Measurements from ENCODE around the gene TCEA3.

Gene TCEA3

DNA sequence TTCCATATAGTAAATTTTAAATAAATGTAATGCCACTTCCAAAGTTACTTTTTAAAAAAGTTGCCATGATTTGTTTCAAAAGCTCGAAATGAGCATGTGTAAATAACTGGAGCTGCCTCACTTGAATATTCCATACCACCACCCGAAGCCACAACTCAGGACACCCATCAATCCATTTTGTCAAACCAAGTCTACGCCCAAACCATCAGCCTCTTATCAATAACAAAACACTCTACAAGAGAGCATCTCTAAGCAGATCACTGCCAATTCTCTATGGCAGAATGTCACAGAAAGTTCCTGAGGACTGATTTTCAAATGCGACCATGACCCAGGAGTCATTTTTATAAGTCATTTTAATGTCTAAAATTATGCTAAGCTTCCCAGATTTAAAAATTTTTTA, 84.9 kb downstream of the TCEA3 start:
- no peak overlapping the region for H3K4me3 ChIP-seq (ENCODE audit: insufficient read length, low read depth)

DNA sequence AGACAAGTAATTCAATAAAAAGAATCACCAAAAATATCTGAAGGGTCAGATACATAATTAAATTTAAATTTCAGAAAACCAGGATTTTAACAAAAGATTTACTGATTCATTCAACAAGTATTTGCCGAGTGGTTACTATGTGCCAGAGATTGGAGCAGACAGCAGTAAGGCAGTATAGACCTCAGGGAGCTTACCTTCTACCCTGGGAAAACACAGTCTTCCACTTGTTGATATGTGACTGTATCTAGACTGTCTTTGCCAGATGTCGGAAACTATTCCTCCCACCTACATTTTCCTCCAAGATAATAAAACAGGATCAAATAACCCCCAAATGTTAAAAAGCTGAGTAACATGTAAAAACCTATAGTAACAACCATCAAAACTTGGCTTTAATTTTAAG, 86.7 kb downstream of the TCEA3 start:
- no peak for DNase-seq (ENCODE audit: low read depth, low spot score)
- Histone ChIP-seq H3K9me3 (ENCODE audit: insufficient read depth, low read length) (no peaks in the 10 kb centered on the region), H3K4me1 (ENCODE audit: insufficient read depth, insufficient read length) (no peaks in the 10 kb centered on the region), H3K36me3 (ENCODE audit: insufficient read depth, insufficient read length, low read length) (peaks cover 58% of the 10 kb centered on the region), H3K9ac (ENCODE audit: insufficient read length, low read depth) (no peak overlapping the region), H3K4me3 (ENCODE audit: insufficient read length, low read depth) (no peak overlapping the region), H3K27me3 (ENCODE audit: insufficient read depth, insufficient read length) (no peaks in the 10 kb centered on the region)
- TF ChIP-seq YY1 (IDR thresholded peaks at IDR 0.05; ENCODE audit: insufficient read depth, insufficient read length) (no peak), ZNF274 (IDR thresholded peaks at IDR 0.05; ENCODE audit: low read depth, low read length) (no peak), SUZ12 (IDR thresholded peaks at IDR 0.05; ENCODE audit: extremely low read depth, insufficient read depth, insufficient read length) (no peak)

More for the DNA sequence above, 84.9 kb downstream of the TCEA3 start:
- no peaks in the 10 kb centered on the region for H3K4me1 ChIP-seq (ENCODE audit: insufficient read depth, insufficient read length)
- DNase-seq (ENCODE audit: low read depth, low spot score) = no peak
- TF ChIP-seq YY1 (IDR thresholded peaks at IDR 0.05; ENCODE audit: insufficient read depth, insufficient read length) (no peak), SUZ12 (IDR thresholded peaks at IDR 0.05; ENCODE audit: extremely low read depth, insufficient read depth, insufficient read length) (no peak), ZNF274 (IDR thresholded peaks at IDR 0.05; ENCODE audit: low read depth, low read length) (no peak)
- no peak overlapping the region for H3K9ac ChIP-seq (ENCODE audit: insufficient read length, low read depth)
- H3K27me3 ChIP-seq (ENCODE audit: insufficient read depth, insufficient read length) = no peaks in the 10 kb centered on the region
- peaks cover 43% of the 10 kb centered on the region for H3K36me3 ChIP-seq (ENCODE audit: insufficient read depth, insufficient read length, low read length)
- no peaks in the 10 kb centered on the region for H3K9me3 ChIP-seq (ENCODE audit: insufficient read depth, low read length)

DNA sequence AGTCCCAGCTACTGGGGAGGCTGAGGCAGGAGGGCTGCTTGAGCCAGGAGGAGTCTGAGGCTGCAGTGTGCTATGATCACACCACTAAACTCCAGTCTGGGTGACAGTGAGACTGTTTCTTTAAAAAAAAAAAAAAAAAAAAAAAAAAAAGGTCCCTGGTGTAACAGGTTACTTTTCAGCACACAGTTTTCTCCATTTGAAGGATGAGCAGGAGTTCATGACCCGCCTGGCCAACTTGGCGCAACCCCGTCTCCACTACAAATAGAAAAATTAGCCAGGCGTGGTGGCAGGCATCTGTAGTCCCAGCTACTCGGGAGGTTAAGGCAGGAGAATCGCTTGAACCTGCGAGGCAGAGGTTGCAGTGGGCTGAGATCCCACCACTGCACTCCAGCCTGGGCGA, 92.8 kb downstream of the TCEA3 start:
- Histone ChIP-seq H3K36me3 (ENCODE audit: insufficient read depth, insufficient read length, low read length) (peaks cover 78% of the 10 kb centered on the region), H3K4me3 (ENCODE audit: insufficient read length, low read depth) (no peak overlapping the region), H3K9me3 (ENCODE audit: insufficient read depth, low read length) (no peaks in the 10 kb centered on the region), H3K9ac (ENCODE audit: insufficient read length, low read depth) (no peak overlapping the region), H3K27me3 (ENCODE audit: insufficient read depth, insufficient read length) (no peaks in the 10 kb centered on the region), H3K4me1 (ENCODE audit: insufficient read depth, insufficient read length) (no peaks in the 10 kb centered on the region)
- DNase-seq (ENCODE audit: low read depth, low spot score) = no peak
- no peak for TF ChIP-seq ZNF274 (IDR thresholded peaks at IDR 0.05; ENCODE audit: low read depth, low read length)
- TF ChIP-seq SUZ12 (IDR thresholded peaks at IDR 0.05; ENCODE audit: extremely low read depth, insufficient read depth, insufficient read length) = no peak
- TF ChIP-seq YY1 (IDR thresholded peaks at IDR 0.05; ENCODE audit: insufficient read depth, insufficient read length) = no peak

All from NT2/D1 (cell line).